Measurements from ENCODE around the gene TPM2. TPM values are rescaled to one million over a fixed set of nuclear protein-coding genes. Genes with fewer than 3 reads are reported as not detected.

TPM2 gene
- total and polyA plus RNA-seq, 4 donors = 4.2 to 31.4 (median 14.0) TPM

GRCh38 chr9:35723908-35724307 lies 34.2 kb upstream of the TPM2 start:
- H3K9me3 ChIP-seq (ENCODE audit: control insufficient read depth in 4 of 4, low read length in 3 of 4) = no peaks in the 10 kb centered on the region

GRCh38 chr9:35723426-35723825 lies 33.7 kb upstream of the TPM2 start:
- Histone ChIP-seq H3K27me3 (ENCODE audit: control insufficient read depth in 4 of 4, insufficient read depth in 4 of 4, low read length in 3 of 4) (no peaks in the 10 kb centered on the region), H3K27ac (ENCODE audit: low read depth in 1 of 2, low read length in 2 of 2) (no peak overlapping the region), H3K9me3 (ENCODE audit: control insufficient read depth in 4 of 4, low read length in 3 of 4) (no peaks in the 10 kb centered on the region), H3K4me1 (ENCODE audit: control insufficient read depth in 4 of 4, insufficient read depth in 4 of 4, low read length in 3 of 4) (peaks cover 8 to 21% (median 17%) of the 10 kb centered on the region in 4 donors), H3K9ac (ENCODE audit: low read depth in 1 of 2, low read length in 2 of 2) (no peak overlapping the region), H3K4me3 (ENCODE audit: low read depth in 1 of 3, low read length in 3 of 3) (no peak overlapping the region), H3K36me3 (ENCODE audit: control insufficient read depth in 4 of 4, insufficient read depth in 3 of 4, low read depth in 1 of 4, low read length in 3 of 4) (peaks cover 34 to 71% (median 68%) of the 10 kb centered on the region in 4 donors)
- TF ChIP-seq ZBTB33 (IDR thresholded peaks at IDR 0.05) (no peak), REST (IDR thresholded peaks at IDR 0.05) (no peak), NR2F2 (IDR thresholded peaks at IDR 0.05) (no peak), TAF1 (conservative IDR thresholded peaks at IDR 0.05) (no peak), SP1 (IDR thresholded peaks at IDR 0.05) (no peak)
- no peak for DNase-seq (ENCODE audit: low spot score)
- WGBS = 93% methylated on average over 2 of the region's 2 CpGs

More at GRCh38 chr9:35723908-35724307, 34.2 kb upstream of the TPM2 start:
- H3K9ac ChIP-seq (ENCODE audit: low read depth in 1 of 2, low read length in 2 of 2) = no peak overlapping the region
- H3K27ac ChIP-seq (ENCODE audit: low read depth in 1 of 2, low read length in 2 of 2) = no peak overlapping the region
- H3K27me3 ChIP-seq (ENCODE audit: control insufficient read depth in 4 of 4, insufficient read depth in 4 of 4, low read length in 3 of 4) = no peaks in the 10 kb centered on the region
- no peak overlapping the region for H3K4me3 ChIP-seq (ENCODE audit: low read depth in 1 of 3, low read length in 3 of 3)
- no peak for DNase-seq (ENCODE audit: low spot score)
- TF ChIP-seq CTCF (IDR thresholded peaks at IDR 0.05; ENCODE audit: low read depth, low read length, missing input control) = no peak
- no peak for TF ChIP-seq MAX (IDR thresholded peaks at IDR 0.05)
- TF ChIP-seq FOXA2 (IDR thresholded peaks at IDR 0.05) = no peak
- no peak for TF ChIP-seq SP1 (IDR thresholded peaks at IDR 0.05)
- no peak for TF ChIP-seq EGR1 (IDR thresholded peaks at IDR 0.05; ENCODE audit: low read depth in 2 of 2)
- TF ChIP-seq NR2F2 (IDR thresholded peaks at IDR 0.05) = no peak
- H3K4me1 ChIP-seq (ENCODE audit: control insufficient read depth in 4 of 4, insufficient read depth in 4 of 4, low read length in 3 of 4) = peaks cover 9 to 26% (median 21%) of the 10 kb centered on the region in 4 donors
- 95% methylated on average over 8 of the region's 8 CpGs for WGBS
- peaks cover 29 to 66% (median 63%) of the 10 kb centered on the region in 4 donors for H3K36me3 ChIP-seq (ENCODE audit: control insufficient read depth in 4 of 4, insufficient read depth in 3 of 4, low read depth in 1 of 4, low read length in 3 of 4)

- Histone ChIP-seq H3K9me3 (ENCODE audit: control insufficient read depth in 4 of 4, low read length in 3 of 4) (no peaks in the 10 kb centered on the region), H3K9ac (ENCODE audit: low read depth in 1 of 2, low read length in 2 of 2) (no peak overlapping the region), H3K27me3 (ENCODE audit: control insufficient read depth in 4 of 4, insufficient read depth in 4 of 4, low read length in 3 of 4) (no peaks in the 10 kb centered on the region), H3K4me1 (ENCODE audit: control insufficient read depth in 4 of 4, insufficient read depth in 4 of 4, low read length in 3 of 4) (no peaks in the 10 kb centered on the region), H3K27ac (ENCODE audit: low read depth in 1 of 2, low read length in 2 of 2) (no peak overlapping the region), H3K36me3 (ENCODE audit: control insufficient read depth in 4 of 4, insufficient read depth in 3 of 4, low read depth in 1 of 4, low read length in 3 of 4) (peaks cover 55 to 97% (median 96%) of the 10 kb centered on the region in 4 donors), H3K4me3 (ENCODE audit: low read depth in 1 of 3, low read length in 3 of 3) (no peak overlapping the region)
- no peak for DNase-seq (ENCODE audit: low spot score)
- TF ChIP-seq JUND (IDR thresholded peaks at IDR 0.05) (no peak), FOXA1 (IDR thresholded peaks at IDR 0.05) (no peak)
- 96% methylated on average over 4 of the region's 4 CpGs for WGBS
Measured at GRCh38 chr9:35719546-35719945, 29.8 kb upstream of the TPM2 start.
